Vagina (tissue), 2 donors: ENCODE measurements around the gene MMP20. TPM values are rescaled to one million over a fixed set of nuclear protein-coding genes. Genes with fewer than 3 reads are reported as not detected.

ENCODE experiments used
- DNase-seq, 2 donors: peaks; one replicate each; pipeline ENCODE4 v3.0.0-alpha.2; 2017; ENCODE audit errors: extremely low spot score in 2 of 2
- H3K27ac ChIP-seq: fragments of 200-600 bp; sonication (generic); one replicate; pipeline ENCODE4 v1.5.1; 2019
- H3K27me3 ChIP-seq: fragments of 200-600 bp; sonication (generic); one replicate; pipeline ENCODE4 v1.5.1; 2019
- H3K36me3 ChIP-seq, 2 donors: fragments of 200-600 bp; sonication (generic); one replicate each; pipeline ENCODE4 v1.5.1; 2017 to 2019
- H3K4me1 ChIP-seq: fragments of 200-600 bp; sonication (generic); one replicate; pipeline ENCODE4 v1.5.1; 2019
- H3K4me3 ChIP-seq, 2 donors: fragments of 200-600 bp; sonication (generic); 1 replicate in 1 of 2; 2 replicates in 1 of 2; pipeline ENCODE4 v1.5.1; 2016 to 2019
- H3K9me3 ChIP-seq: fragments of 200-600 bp; sonication (generic); one replicate; pipeline ENCODE4 v1.5.1; 2019
- CTCF ChIP-seq, 3 experiments: fragments of 450-650 bp in 2 of 3; fragments of 200-600 bp in 1 of 3; sonication (generic) in 1 of 3; IDR thresholded peaks; one replicate each; pipeline ENCODE4 v1.5.1; 2017 to 2019; ENCODE audit warnings: antibody characterized with exemption in 3 of 3, mild to moderate bottlenecking in 2 of 3, moderate library complexity in 2 of 3
- POLR2A ChIP-seq, 2 donors: fragments of 450-650 bp; IDR thresholded peaks; one replicate each; pipeline ENCODE4 v1.6.1; 2017; ENCODE audit warnings: antibody characterized with exemption in 2 of 2, mild to moderate bottlenecking in 2 of 2, moderate library complexity in 2 of 2
- POLR2AphosphoS5 ChIP-seq, 2 donors: sonication (generic); formaldehyde crosslinking; IDR thresholded peaks; one replicate each; pipeline ENCODE4 v1.9.0; 2017; ENCODE audit warnings: antibody characterized with exemption in 2 of 2, mild to moderate bottlenecking in 2 of 2, low read depth in 1 of 2; ENCODE audit not compliant: insufficient read depth in 1 of 2
- intact Hi-C: fragments of 100-400 bp; cut with DNase I; formaldehyde crosslinking; loops from one replicate; pipeline ENCODE4 v1.15.1; 2023
- total RNA-seq: library from RNA; depleted of rRNA; stranded (reverse); fragments of >200 nt; gene quantifications from one replicate; pipeline ENCODE4 v1.2.3, GENCODE V29; 2016

MMP20 gene
- total RNA-seq, 1 donor from 2014 or later, result not detected

- Histone ChIP-seq H3K4me1 (no peaks in the 10 kb centered on the region), H3K27ac (no peak overlapping the region), H3K36me3 (no peaks in the 10 kb centered on the region), H3K27me3 (no peaks in the 10 kb centered on the region), H3K4me3 (no peak overlapping the region), H3K9me3 (no peaks in the 10 kb centered on the region)
- intact Hi-C loops, result no loop called here
- TF ChIP-seq POLR2A (IDR thresholded peaks at IDR 0.05) (no peak), POLR2AphosphoS5 (IDR thresholded peaks at IDR 0.05; ENCODE audit: insufficient read depth in 1 of 2, low read depth in 1 of 2) (no peak), CTCF (IDR thresholded peaks at IDR 0.05) (no peak)
- DNase-seq, result no peak
Measured at GRCh38 chr11:102527041-102527440, 98.1 kb downstream of the MMP20 start.

Other genes starting within 250 kb of the MMP20 start
- gene TMEM123, start 172.6 kb downstream of the MMP20 start, total RNA-seq, result 156 TPM
- 6.9 TPM for gene MMP7, start 94.6 kb downstream of the MMP20 start, total RNA-seq
- not detected for gene MMP27, start 80.4 kb upstream of the MMP20 start, total RNA-seq
- gene MMP8, start 99.6 kb upstream of the MMP20 start, total RNA-seq, result not detected
- not detected for gene MMP10, start 155.3 kb upstream of the MMP20 start, total RNA-seq
- gene MMP1, start 172.8 kb upstream of the MMP20 start, total RNA-seq, result not detected
- not detected for gene MMP3, start 218.3 kb upstream of the MMP20 start, total RNA-seq
- gene MMP12, start 249.7 kb upstream of the MMP20 start, total RNA-seq, result not detected